ENCODE data around the gene RHEBL1. TPM values are rescaled to one million over a fixed set of nuclear protein-coding genes. Genes with fewer than 3 reads are reported as not detected.
A peak's percentile ranks its signal among the peaks of the same experiment; 100 is the strongest.
"Not testable (repeated sequence)": the region's sequence is repeated elsewhere in the genome, so short reads cannot be mapped to it uniquely, and the experiment has no call there.

The RHEBL1 gene
- total RNA-seq, 1 donor from 2014 or later, result 1.1 TPM

DNA sequence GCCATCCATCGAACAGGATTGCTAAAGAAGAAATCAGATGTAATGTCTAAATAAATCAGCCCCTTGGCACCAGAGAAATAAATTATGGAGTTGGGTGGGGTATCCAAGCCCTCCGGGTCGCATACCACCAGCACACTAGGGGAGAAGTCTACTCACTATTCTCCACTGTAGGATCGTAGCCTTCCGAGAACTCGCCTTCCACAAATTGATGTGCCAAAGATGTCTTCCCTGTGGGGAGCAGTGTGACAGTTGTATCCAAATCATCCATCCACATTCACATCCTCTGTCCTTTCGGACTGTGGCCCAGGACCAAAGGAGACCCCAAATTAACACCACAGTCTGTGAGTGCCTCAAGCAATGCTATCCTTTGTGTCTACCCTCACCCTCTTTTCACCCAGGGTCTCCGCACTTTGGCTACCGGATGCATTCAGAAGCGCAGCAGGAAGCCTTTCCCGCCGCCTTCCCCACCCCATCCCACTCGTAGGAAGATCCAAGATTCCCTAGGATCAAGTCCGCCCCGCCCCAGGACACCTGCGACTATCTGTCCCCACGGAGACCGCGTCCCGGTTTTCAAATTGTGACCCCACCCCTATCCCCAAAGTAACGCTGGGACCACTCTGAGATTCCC, 786 bp downstream of the RHEBL1 start:
- peaks cover 4% of the 10 kb centered on the region for H3K4me1 ChIP-seq
- no peak for TF ChIP-seq CTCF (IDR thresholded peaks at IDR 0.05)
- no peaks in the 10 kb centered on the region for H3K9me3 ChIP-seq
- H3K4me3 ChIP-seq, result peak overlapping the region; percentile 91
- intact Hi-C loops (cut with DNase I), result no loop called here
- ATAC-seq (no peak), DNase-seq (no peak)
- no peaks in the 10 kb centered on the region for H3K36me3 ChIP-seq
- no peak overlapping the region for H3K27ac ChIP-seq
- H3K27me3 ChIP-seq, result no peaks in the 10 kb centered on the region

DNA sequence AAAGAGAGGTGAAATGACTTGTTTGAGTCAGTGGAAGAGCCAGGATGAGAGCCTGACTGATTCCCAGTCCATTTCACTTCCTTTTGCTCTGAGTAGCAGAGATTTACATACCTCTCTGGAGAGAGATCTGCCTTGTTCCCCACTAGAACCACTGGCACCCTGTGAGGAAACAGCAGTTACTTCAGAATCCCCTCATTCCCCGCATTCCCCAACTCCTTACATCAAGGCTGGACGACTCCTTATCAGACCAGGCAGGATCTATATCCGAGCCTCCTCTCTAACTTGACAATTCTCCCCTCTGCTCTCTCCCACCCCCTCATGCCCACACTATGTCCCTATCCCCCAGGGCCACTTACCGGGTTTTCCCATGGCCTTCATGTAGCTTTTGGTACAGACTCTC, 3.7 kb downstream of the RHEBL1 start:
- DNase-seq, result no peak

GRCh38 chr12:49064767-49065152, 5.0 kb downstream of the RHEBL1 start:
- ATAC-seq, result no peak
- no peak for DNase-seq

More for the DNA sequence above, 3.7 kb downstream of the RHEBL1 start:
- intact Hi-C loops (cut with DNase I), result no loop called here
- Histone ChIP-seq H3K9me3 (no peaks in the 10 kb centered on the region), H3K4me1 (peaks cover 10% of the 10 kb centered on the region), H3K4me3 (no peak overlapping the region), H3K36me3 (no peaks in the 10 kb centered on the region), H3K27me3 (no peaks in the 10 kb centered on the region), H3K27ac (no peak overlapping the region)
- ATAC-seq, result no peak
- TF ChIP-seq CTCF (IDR thresholded peaks at IDR 0.05), result no peak

DNA sequence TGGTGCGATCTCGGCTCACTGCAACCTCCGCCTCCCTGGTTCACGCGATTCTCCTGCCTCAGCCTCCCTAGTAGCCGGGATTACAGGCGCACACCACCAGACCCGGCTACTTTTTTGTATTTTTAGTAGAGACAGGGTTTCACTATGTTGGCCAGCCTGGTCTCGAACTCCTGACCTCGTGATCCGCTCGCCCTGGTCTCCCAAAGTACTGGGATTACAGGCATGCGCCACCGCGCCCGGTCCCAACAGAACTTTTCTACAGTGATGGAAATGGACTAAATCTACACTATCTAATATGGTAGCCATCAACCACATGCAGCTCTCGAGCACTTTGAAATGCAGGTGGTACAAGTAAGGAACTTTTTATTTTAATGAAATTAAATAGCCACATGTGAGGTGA, 7.9 kb downstream of the RHEBL1 start:
- H3K27me3 ChIP-seq; DNase-seq; intact Hi-C loops (cut with DNase I); H3K36me3 ChIP-seq; H3K9me3 ChIP-seq; H3K4me3 ChIP-seq; ATAC-seq; H3K27ac ChIP-seq: not testable (repeated sequence)
- peaks cover 24% of the 10 kb centered on the region for H3K4me1 ChIP-seq

More at GRCh38 chr12:49064767-49065152, 5.0 kb downstream of the RHEBL1 start:
- Histone ChIP-seq H3K27me3 (no peaks in the 10 kb centered on the region), H3K4me1 (peaks cover 6% of the 10 kb centered on the region), H3K36me3 (no peaks in the 10 kb centered on the region), H3K9me3 (no peaks in the 10 kb centered on the region), H3K27ac (no peak overlapping the region), H3K4me3 (no peak overlapping the region)
- TF ChIP-seq CTCF (IDR thresholded peaks at IDR 0.05), result no peak
- intact Hi-C loops (cut with DNase I), result no loop called here

GRCh38 chr12:49061157-49061650, 8.6 kb downstream of the RHEBL1 start:
- Histone ChIP-seq H3K27me3 (no peaks in the 10 kb centered on the region), H3K36me3 (no peaks in the 10 kb centered on the region), H3K4me1 (peaks cover 31% of the 10 kb centered on the region), H3K4me3 (peak overlapping the region; percentile 96), H3K9me3 (no peaks in the 10 kb centered on the region), H3K27ac (peak overlapping the region; percentile 98)
- no peak for ATAC-seq
- no peak for DNase-seq
- intact Hi-C loops (cut with DNase I), result no loop called here
- no peak for TF ChIP-seq CTCF (IDR thresholded peaks at IDR 0.05)

GRCh38 chr12:49060237-49061156, 9.3 kb downstream of the RHEBL1 start, which contains the start of gene KMT2D:
Gene KMT2D, minus strand, starts transcription at chr12:49060794. Its CDS starts 5,470 bp downstream, at chr12:49055324.
- DNase-seq, result peak; percentile 97
- Histone ChIP-seq H3K9me3 (no peaks in the 10 kb centered on the region), H3K4me1 (peaks cover 38% of the 10 kb centered on the region), H3K27ac (peak within 1 kb of the TSS; percentile 98), H3K4me3 (peak within 1 kb of the TSS; percentile 96), H3K36me3 (no peaks in the 10 kb centered on the region), H3K27me3 (no peaks in the 10 kb centered on the region)
- no peak for TF ChIP-seq CTCF (IDR thresholded peaks at IDR 0.05)
- intact Hi-C loops (cut with DNase I), result no loop called here
- peak; percentile 88 for ATAC-seq
